ENCODE measurements around the gene FETUB.

FETUB gene, protein sequence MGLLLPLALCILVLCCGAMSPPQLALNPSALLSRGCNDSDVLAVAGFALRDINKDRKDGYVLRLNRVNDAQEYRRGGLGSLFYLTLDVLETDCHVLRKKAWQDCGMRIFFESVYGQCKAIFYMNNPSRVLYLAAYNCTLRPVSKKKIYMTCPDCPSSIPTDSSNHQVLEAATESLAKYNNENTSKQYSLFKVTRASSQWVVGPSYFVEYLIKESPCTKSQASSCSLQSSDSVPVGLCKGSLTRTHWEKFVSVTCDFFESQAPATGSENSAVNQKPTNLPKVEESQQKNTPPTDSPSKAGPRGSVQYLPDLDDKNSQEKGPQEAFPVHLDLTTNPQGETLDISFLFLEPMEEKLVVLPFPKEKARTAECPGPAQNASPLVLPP

DNA sequence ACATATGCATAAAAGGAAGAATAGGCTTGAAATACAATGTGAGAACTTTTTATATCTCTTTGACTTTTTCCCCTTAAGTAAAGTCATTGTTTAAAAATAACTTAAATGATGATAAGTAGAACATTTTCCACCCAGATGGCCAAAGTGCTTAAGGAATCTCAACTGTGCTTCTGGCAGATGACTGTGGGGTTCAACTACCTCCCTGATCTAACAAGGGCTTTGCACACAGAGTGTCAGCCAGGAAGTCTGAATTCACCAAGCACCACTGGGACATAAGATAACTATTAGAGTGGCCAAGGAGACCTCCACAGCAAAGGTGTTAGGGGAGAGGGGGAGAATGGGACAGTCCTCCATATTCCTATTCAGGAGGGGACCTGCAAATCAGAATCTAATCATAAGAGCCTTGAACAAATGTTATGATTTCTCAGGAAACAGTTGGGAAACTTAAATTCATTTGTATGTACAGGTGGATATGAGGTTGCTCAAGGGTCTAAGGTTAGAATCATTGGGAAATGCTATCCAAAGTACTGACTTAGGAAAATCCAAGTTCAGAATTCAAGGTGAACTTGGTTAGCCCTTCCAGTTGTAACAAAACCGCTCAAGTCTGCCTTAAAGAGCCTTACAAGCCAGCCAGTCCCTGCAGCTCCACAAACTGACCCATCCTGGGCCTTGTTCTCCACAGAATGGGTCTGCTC, at the start of gene FETUB:
TSS of gene FETUB (plus strand) at position 622 of the 695 bp plus-strand sequence. CDS start at position 684, 62 bp downstream.
- DNase-seq = no peak

DNA sequence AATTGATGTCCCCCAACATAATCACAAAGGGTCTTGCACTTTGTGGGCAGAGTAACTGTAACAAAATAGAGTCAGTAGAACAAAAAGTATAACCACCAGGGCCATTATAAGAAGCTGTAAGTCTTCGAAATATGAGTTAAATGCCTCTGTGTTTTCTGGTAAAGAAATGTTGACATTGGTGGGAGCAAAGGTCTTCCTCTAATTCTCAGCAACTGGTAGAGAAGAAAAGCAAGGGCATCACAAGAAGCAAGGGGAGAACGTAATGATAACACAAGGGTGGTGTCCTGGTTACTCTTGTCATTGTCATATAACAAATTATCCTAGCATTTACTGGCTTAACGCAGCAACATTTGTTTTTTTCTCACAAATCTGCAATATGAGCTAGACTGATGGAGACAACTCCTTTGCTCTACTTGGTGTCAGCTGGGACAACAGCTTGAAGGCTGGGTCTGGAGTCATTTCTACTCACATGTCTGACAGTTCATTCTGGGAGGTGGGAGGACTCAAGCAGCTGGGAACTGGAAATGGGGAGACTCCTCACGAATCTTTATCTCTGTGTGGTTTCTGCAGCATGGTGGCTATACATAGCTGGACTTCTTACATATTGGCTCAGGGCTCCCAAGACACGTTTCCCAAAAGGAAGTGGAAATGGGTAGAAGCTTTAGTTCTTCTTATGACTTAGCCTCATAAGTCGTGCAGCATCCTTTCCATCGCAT, 49.5 kb upstream of the FETUB start:
- no peak for DNase-seq

DNA sequence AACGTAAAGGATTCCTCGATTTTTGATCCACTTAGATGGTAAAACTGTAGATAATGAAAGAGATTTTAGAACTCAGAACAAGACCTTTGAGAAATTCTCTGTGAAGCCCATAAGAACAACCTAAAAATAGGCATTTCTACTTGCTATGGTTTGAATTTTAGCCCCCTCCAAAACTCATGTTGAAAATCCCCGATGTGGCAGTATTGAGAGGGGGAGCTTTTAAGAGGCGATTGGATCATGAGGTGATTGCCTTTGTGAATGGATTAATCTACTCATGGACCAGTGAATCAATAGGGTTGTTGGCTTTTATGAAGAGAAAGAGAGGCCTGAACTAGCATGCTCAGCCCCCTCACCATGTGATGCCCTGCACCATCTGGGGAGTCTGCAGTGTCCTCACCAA, 47.5 kb upstream of the FETUB start:
- DNase-seq = no peak

DNA sequence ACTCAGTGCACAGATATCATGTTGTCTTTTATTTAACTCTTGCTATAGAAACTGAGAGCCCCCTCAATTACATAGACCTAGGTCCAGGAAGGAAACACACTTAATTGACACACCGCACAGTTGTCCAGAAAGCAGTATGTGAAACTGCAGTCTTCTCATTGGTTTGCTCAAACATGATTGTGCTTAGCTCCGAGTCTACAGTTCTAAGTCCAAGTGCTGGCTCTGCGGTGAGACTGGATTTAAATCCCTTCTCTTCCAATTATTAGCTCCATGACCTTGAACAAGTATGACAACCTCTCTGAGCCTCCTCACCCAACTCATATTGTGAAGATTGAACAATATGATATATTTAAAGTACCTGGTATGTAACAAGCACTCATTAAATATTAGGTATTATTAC, 46.3 kb upstream of the FETUB start:
- DNase-seq = no peak

DNA sequence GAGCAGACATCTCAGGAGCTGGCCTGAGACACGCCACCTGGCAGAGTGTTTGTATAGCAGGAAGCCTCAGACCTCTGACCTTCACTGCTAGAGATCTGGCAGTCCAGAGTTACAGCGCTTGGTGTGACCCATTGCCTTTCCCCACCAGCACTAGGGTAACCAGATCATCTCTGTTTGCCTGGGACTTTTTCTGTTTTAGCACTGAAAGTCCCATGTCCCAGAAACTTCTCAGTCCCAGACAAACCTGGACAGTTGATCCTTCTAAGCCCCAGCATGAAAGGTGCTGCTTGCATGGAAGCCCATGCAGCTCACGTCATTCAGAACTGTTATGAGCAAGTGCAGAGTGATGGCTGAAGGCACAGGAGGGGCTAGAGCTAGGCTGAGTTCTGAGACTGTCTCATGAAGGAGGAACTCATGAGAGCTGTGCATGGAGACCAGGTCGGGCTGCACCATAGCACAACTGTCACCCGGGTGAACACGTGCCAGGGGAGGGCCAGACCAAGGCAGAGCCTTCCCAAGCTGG, 45.5 kb upstream of the FETUB start:
- DNase-seq = no peak

DNA sequence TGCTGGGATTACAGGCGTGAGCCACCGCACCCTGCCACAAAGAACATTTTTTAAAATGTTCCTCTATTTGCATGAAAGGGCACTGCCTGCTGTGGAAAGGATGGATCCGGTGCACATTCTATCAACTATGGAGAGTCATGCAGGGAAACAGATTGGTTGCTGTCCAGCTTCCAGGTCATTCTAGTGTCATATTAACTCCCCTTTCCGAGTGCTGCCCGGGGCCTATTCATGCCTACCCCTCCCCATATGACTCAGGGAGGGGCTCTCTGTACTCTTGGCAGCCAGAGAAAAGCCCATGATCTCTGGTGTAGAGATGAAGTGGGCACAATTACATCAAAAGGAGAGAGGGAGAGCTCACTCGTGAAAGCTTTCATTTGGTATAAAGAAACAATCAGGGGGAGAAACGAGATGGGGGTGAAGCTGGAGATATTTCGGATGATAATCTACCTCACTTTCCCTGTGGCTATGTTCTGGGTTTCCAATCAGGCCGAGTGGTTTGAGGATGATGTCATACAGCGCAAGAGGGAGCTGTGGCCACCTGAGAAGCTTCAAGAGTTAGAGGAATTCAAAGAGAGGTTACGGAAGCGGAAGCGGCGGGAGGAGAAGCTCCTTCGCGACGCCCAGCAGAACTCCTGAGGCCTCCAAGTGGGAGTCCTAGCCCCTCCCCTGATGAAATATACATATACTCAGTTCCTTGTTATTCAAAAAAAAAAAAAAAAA, 43.5 kb upstream of the FETUB start:
- no peak for DNase-seq

DNA sequence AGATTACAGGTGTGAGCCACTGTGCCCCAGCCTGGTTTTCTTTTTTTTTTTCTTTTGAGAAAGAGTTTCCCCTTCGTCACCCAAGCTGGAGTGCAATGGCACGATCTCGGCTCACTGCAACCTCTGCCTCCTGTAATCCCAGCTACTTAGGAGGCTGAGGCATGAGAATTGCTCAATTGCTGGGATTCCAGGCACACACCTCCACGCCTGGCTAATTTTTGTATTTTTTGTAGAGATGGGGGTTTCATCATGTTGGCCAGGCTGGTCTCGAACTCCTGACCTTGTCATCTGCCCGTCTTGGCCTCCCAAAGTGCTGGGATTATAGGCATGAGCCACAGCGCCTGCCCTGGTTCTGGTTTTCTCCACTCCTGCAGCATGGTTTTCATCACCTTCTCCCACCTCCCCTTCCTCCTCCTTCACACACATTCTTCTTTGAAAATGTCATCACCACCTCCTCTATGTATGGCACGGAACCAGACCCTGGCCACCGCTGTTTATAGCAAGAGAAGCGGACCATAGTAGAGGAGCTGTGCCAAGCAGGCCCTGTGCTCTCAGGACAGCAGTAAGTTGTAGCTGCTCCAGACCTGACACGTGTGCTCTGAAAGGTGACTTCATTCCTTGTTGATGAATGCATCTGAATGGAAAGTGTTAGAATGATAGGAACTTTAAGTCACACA, 42.0 kb upstream of the FETUB start:
- DNase-seq = no peak

DNA sequence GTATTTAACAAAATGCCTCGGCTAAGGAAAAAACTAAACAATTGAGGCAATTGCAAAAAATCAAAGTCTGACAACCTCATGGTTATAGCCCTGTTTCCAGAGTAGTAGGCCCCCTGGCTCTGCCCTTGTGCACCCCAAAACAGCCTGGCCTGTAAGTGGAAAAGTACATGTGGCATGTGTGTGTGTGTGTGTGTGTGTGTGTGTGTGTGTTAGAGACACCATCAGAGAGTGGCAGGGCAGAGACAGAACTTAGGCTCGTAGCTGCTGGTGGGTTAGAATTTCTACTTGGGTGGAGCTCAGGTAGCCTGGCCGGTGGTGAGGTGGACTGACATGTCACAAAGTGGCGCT, 41.4 kb upstream of the FETUB start:
- DNase-seq = no peak

DNA sequence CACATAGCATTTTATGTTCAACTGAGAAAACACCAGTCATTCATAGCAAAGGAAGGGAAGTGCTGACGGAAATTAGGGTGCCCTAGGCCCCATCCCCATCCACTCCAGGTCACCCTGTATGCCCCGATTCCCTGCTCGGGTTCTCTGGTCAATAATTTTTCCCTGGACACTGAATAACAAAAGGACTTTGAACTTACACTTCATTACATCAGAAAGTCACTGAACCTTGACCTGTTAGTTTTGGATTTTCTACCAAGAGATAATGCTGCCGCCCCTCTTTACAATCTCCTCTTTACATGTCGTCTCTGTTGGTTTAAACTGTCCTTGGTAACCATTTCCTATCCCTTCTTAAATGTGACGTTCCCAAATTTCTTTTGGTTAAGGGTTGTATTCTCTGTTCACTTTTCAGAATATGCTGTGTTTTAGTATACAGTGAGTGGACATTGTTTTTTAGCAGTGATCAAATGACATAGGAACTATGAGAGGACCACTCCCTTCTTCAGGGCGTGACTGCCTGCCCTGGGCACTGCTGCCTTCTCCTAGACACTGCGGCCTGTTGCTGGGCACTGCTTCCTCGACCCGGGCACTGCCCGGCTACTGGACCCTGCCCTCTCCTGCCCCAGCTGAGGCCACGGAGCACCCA, 40.9 kb upstream of the FETUB start:
- no peak for DNase-seq

DNA sequence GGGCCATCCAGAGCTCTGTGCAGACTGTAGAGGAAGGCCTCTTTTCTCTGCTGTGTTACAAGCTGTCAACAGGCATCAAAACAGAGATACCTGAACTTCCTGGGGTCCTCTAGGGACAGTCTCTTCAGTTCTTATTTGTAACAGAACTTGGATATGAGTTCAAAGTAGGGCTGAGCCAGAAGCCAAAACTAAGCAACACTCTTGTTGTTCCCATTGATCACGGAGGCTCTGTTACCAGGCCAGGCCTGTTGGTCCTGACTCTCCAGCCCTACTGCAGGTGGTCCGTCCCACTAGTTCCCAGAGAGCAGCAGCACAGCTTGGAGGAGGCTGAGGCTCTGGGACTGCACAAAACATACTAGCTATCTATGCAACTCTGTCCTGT, 40.4 kb upstream of the FETUB start:
- no peak for DNase-seq

DNA sequence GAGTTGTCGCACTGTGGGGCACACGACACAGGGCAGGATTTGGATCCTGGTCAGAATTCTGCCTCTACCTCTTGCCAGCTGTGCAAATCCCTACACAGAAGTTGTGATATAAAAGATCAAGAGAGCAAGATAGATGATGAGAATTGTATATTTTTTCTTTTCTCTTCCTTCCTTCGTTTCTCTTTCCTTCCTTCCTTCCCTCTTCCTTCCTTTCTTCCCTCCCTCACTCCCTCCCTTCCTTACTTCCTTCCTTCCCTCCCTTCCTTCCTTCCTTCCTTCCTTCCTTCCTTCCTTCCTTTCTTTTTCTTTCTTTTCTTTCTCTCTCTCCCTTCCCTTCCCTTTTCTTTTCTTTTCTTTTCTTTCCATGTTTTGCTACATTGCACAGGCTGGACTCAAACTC, 39.3 kb upstream of the FETUB start:
- DNase-seq = no peak

DNA sequence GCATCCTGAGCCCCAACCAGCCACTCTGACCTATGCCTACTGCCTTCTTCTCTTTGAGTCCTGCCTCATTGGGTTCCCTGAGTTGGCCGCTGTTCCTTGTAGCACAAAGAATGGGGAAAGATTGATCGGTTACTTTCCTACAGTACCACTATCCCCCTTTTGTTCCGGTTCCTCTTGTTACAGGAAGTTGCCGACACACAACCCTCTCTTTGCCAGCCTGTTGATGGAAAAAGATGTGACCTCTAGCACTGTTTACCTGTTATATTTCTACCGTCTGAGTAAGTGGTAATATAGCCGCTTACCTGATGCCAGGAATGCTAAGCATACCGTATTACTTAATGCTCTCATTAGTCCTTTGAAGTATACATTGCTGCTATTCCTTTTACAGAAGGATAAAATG, 37.0 kb upstream of the FETUB start:
- DNase-seq = no peak

DNA sequence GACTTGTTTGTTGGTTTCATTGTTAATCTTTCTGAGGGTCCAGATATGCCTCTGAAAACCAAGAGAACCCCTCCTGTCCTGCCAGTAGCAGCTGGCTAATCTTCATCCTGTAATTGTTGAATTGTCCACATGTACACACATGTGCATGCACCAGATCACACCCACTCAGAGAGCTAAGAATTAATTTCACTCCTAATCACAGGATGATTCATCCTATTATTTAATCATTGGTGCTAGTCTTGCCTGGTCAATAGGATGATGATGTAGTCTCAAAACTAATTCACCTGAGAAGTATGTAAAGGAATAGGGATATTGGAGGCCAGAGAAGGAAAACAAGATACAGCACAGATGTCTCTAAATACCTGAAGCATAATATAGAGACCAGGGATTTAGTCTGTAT, 35.1 kb upstream of the FETUB start:
- DNase-seq = no peak

DNA sequence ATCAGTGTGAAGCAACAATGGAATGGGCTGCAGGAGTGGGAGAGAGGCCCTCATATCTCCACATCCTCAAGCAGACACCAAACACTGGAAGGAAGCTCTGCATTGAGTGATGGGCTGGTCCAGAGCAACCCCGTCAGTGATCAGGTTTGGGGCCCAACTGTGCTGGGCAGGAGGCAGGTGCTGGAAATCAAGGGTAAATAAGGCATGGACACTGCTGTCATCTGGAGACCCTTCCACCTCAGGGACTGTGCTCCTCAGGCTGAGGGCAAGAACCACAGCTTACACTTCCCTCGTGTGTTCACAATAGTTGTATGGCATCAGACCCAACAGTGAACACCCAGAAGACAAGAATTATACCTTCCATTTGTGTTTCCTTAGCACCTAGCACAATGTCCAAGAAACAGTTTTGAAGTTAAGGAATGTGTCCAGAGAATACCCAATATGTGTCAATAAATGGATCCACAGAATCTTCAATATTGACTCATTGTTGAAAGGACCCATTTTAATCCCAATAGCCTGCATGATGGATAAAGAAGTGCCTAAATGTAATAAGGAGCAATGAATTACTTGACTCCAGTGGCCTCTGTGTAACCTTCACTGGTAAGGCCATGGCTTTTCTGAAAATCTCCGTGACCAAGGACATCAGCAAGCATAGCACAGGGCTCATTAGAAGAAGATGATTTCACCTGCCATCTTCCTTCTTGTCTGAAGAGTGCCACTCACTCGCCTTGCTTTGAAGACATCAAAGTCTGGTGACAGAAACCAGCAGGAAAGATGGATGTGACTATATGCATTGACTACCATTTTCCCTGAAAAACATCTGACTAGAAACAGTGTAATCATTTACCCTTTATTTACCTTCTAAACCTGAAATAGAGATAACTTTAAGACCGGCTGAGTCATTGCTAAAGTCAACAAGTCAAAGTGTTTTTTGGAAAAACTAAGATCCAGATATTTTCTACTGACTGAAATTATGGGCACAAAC, 34.3 kb upstream of the FETUB start:
- DNase-seq = no peak

DNA sequence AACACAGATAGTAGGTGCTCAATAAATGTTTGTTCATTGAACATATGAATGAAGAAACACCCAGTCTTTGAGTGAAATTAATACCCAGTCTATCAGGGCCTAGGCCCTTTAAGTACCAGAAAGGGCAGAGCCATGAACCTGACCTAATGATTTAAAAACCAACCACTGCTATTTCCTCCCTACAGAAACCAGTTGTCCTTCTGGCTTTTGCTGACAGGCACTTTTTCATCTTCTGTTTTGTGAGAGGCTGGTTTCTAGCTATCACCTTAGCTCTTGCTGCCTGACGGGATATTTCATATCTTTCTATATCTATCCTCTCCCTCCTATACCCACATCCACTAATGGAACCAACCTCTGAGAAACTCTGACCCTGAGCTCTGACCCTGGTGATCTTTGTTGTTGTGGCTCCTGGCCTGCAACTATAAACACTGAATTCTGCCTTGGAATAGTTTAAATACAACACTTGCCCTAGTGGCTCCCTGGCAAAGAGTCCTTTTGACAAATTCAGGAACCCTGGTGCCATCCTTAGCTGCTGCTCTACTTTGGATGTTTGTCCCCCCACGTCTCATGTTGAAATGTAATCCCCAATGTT, 31.5 kb upstream of the FETUB start:
- DNase-seq = no peak

DNA sequence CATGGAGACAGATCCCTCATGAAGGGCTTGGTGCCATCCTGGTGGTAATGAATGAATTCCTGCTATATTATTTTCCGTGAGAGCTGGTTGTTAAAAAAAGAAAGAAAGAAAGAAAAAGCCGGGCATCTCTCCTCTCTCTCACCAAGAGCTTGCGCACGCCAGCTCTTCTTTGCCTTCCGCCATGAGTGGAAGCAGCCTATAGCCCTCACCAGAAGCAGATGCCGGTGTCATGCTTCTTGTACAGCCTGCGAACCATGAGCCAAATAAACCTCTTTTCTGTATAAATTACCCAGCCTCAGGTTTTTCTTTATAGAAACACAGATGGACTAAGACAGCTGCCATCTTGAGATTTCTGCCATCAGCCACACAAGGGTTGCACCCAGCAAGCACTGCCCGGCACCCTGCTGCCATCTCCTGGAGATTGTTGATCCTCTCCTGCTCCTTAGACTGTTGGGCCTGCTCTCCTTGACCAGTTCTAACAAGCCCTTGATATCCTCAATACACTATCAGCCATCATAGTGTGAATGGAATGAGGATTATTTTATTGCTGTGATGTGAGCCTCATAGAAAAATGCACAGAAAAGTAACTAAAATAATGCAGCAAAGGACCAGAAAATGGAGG, 30.8 kb upstream of the FETUB start:
- no peak for DNase-seq

DNA sequence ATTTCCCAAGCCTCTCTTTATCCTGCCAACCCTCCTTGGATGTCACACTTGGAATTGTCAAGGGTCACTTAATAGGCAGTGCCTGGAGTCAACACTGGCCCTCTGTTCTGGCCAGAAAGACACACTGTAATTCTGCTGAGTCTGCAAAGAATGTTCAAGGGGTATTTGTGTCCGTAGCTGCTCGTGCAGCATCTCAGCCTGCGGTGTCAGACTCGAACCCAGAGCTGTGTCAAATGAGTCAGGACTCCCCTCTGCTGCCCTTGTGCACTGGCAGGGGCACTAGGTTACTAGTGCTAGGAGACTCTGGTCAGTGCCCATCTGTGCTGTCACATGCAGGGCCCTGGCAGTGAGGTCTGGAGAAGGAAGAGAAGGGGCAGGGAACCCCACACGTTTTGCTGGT, 28.1 kb upstream of the FETUB start:
- no peak for DNase-seq

DNA sequence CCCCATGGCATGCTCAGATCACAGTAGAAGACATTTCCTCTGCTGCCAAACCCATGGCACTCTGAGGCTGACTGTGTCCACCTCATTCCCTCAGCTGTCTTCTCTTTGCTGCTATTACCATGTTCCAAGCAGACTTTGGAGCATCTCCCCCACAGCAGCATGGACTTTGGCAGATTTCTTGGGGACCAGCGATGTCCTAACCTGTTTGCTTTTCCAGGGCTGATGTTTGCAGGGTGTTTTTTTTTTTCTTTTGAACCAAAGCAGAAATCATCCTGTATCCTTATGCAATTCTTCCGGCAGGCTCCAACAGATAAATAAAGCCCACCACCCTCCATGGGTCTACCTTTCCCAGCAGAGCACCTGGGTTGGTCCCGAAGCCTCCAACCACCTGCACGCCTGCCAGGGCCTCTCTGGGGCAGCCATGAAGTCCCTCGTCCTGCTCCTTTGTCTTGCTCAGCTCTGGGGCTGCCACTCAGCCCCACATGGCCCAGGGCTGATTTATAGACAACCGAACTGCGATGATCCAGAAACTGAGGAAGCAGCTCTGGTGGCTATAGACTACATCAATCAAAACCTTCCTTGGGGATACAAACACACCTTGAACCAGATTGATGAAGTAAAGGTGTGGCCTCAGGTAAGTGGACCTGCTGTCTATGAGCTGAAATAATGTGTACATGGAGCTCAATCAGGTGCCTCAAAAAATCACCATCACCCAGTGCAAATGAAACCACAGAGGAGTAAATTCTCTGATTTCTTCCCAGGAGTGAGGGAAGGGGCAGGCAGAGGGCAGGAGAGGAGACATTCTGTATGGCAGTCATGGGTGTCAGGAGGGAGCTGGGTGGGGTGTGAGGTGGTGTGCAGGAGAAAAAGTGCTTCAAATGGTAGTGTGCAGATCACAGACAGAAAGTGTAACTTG, 27.2 kb upstream of the FETUB start, which contains the start of gene AHSG:
TSS of gene AHSG (plus strand) at position 340 of the 916 bp plus-strand sequence. CDS start at position 422, 82 bp downstream.
- DNase-seq = no peak
